Fibroblast of skin of left biceps (primary cell): ENCODE measurements around the gene SAA1.
"Not testable (repeated sequence)": the region's sequence is repeated elsewhere in the genome, so short reads cannot be mapped to it uniquely, and the experiment has no call there.

ENCODE experiments used
- DNase-seq, 2 experiments: peaks; one replicate each; pipeline ENCODE4 v3.0.0-alpha.2; 2013; ENCODE audit warnings: low read depth in 2 of 2

SAA1 gene

GRCh38 chr11:18265949-18266348 lies at the start of gene SAA1:
SAA1 (plus strand) TSS chr11:18266264; CDS start chr11:18266888, 624 bp downstream.
- no peak for DNase-seq

- no peak for DNase-seq
Observed at GRCh38 chr11:18221274-18221876, 44.7 kb upstream of the SAA1 start.

- DNase-seq, result no peak
Observed at GRCh38 chr11:18222814-18223421, 43.1 kb upstream of the SAA1 start.

DNA sequence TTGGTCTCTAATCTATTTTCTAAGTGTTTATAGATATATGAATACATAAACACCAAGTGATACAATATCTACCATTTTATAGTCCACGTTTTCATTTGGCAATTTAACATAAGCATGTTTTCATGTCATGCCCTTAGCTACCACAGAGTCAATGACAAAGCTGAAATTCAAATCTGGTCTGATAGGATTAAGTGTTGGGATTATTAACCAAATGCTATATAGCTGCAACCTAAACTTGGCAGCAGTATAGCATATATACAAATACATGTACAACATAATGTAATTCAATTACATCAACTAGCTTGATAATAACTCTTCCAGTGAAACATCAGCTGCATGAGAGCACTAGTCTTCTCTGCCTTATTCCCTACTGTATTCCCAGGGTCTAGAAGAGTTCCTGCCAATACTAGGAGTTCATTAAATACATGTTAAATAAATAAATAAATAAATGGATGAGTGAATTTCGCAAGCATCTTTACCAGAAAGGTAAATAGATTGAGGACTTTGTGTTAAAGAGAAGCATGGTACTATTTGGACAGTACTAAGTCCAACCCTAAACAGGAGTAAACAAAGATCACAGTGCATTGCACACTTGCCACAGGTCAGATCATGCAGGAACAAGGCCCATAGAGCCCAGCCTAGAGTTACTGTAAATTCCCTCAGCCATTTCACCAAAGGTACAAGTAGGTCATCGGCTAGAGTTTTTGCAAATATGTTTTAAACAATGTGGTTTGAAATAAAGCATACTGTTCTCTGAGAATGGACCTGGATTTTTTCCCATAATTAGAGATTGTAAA lies 42.3 kb upstream of the SAA1 start:
- no peak for DNase-seq

DNA sequence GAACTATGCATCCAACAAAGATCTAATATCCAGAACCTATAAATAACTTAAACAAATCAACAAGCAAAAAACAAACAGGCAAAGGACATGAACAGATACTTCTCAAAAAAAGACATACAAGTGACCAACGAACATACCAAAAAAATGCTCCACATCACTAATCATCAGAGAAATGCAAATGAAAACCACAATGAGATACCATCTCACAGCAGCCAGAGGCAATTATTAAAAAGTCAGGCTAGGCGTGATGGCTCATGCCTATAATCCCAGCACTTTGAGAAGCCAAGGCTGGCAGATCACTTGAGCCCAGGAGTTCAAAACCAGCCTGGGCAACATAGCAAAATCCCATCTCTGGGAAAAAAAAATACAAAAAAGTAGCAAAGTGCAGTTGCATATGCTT lies 40.2 kb upstream of the SAA1 start:
- DNase-seq, result no peak

GRCh38 chr11:18229501-18229900 lies 36.6 kb upstream of the SAA1 start:
- DNase-seq, result no peak

GRCh38 chr11:18230859-18231258 lies 35.2 kb upstream of the SAA1 start:
- DNase-seq, result no peak

GRCh38 chr11:18233912-18234311 lies 32.2 kb upstream of the SAA1 start:
- no peak for DNase-seq

DNA sequence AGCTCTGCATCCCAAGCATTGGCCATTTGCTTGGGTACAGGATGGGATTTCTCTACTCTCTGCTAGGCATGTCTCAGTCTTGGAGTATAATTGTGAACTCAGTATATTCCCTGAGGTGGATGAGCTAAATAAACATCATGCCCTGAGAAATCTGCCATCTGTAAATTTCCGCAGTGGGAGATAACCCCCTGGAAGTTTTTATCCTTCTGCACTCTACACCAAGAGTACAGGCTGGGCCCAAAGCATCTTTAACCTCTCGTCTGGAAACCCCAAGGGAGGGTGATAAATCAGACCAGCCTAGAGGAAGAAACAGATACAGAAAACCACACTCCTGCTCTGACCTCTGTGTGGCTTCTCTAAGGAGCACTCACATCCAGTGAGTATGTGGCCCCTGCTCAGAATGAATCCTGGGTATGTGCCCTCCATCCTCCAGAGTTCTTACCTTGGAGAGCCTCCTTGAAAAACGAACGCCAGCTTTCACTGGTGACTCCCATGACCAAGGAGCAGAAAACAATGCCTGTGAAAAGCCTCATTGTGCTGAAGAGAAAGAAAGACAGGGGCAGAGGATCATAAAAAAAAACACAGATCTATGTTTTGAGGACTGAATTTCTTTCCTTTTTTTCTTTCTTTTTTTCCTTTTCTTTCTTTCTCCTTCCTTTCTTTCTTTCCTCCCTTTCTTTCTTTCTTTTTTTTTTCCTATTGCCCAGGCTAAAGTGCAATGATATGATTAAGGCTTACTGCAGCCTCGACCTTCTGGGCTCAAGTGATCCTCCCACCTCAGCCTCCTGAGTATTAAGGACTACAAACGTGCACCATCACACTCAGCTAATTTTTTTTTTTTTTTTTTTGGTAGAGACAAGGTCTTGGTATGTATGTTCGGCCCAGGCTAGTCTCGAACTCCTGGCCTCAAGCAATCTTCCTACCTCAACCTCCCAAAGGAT lies 30.4 kb upstream of the SAA1 start:
- DNase-seq, result no peak

DNA sequence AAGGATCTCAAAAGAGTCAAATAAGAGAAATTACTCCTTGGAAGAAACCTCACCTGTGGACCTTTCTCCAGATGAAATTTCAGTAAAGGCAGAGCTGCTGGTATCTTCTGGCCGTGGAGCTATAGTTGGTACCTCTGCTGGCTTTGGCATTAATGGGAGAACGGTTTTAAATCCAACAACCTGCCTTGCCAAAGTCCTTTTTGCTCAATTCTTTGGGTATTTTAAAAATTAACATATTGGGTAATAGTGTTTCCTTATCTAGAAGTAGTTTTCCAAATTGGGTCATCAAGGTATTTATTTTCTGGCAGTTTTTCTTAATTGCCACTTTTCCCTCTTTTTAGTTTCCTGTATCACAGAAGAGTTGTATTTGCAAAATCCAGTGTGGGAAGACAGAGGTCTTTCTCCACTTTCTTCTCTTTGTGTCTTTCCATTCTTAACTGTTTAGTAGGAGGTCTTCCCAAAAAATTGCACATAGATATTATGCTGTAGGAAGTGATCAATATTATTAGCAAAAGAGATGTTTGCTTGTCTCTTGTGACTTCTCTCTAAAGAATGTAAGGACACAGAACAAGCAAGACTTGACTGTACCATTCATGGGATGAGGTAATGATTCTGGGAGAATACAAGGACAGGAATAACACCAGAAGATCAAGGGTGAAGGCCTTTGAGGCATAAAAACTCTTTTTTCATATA lies 29.3 kb upstream of the SAA1 start, which contains the start of gene SAA4:
Gene SAA4 (minus strand): TSS at position 139 of the 693 bp plus-strand sequence. CDS start 876 bp downstream, outside the sequence.
- no peak for DNase-seq

- DNase-seq, result no peak
Observed at GRCh38 chr11:18239655-18240054, 26.4 kb upstream of the SAA1 start.

- peak; percentile 23 to 25 for DNase-seq
Observed at GRCh38 chr11:18243783-18244362, 22.2 kb upstream of the SAA1 start.

- no peak for DNase-seq
Observed at GRCh38 chr11:18245396-18245795, 20.7 kb upstream of the SAA1 start.

GRCh38 chr11:18246379-18247190 lies 19.5 kb upstream of the SAA1 start:
- not testable (repeated sequence) for DNase-seq

DNA sequence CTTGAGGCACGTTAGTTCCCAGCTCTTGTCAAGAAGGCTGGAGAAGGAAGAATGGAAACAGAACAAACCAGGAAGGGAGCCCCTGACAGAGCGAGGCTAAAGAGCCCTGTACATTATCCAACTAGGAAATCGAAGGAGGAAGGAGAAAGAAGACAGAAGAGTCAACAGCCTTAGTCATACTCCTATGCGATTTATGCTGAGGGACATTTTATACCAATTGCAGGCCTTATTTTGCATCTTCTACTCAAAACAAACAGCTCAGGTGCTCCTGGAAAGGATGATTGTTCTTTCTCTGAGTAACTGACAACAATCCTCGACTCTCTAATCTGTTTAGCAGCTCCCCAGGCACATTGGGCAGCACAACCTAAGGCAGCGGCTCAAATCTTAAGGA lies 18.9 kb upstream of the SAA1 start:
- DNase-seq, result not testable (repeated sequence)

DNA sequence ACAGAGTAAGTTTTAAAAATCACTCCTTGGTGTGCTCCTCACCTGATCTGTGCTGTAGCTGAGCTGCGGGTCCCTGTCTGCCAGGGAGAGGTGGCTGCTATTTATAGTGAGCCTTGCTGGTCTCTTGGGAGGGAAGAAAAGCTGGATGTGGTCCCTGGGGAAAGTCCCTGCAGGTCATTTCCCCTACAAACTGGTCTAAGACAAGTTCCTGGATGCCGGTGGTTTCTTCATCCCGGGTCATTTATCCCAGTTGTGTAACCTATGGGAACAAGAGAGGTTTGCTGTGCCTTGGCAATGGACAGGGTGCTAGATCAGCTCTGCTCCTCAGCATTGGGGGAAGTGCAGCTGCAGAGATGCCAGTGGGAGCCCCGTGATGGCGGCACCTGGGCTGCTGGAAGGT lies 17.5 kb upstream of the SAA1 start, which contains the start of gene SAA2:
Gene SAA2 (minus strand): TSS at position 108 of the 400 bp plus-strand sequence. CDS start 657 bp downstream, outside the sequence.
- no peak for DNase-seq

GRCh38 chr11:18253233-18253632 lies 12.8 kb upstream of the SAA1 start:
- DNase-seq, result no peak

- DNase-seq, result no peak
Observed at GRCh38 chr11:18253778-18254338, 12.2 kb upstream of the SAA1 start.

DNA sequence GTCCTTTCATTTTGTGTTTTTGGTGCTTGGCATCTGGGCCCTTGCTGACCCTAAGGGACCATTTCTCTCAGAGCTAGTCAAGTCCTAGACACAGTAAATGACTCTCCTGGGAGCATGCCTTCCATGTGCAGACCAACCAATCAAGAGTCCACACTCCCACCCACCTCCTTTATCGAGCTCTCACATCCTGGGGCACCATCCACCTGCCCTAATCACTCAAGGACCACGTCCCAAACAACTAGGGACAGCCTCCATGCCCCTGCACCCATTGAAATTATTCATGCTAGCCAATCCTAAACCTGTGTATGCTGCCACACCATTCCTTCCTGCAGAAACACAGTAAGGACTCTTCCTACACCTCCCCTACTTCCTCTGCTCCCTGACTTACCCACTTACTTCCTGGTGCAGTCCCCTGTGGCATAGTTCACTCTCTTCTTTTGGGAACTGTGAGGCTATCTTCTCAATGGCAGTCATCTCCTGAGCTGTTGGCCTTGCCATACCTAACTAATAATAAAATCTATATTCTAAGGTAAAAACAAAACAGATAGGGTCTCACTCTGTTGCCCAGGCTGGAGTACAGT lies 11.2 kb upstream of the SAA1 start:
- DNase-seq, result no peak
